Spleen (tissue), 7 donors: Measurements from ENCODE around the gene HNRNPF.

Experiments used
- POLR2A ChIP-seq, 3 donors: fragments of 450-650 bp; IDR thresholded peaks; one replicate each; pipeline ENCODE4 v1.5.1; 2017; ENCODE audit warnings: antibody characterized with exemption in 3 of 3, mild to moderate bottlenecking in 1 of 3
- POLR2AphosphoS5 ChIP-seq, 3 donors: sonication (generic); formaldehyde crosslinking; IDR thresholded peaks; one replicate each; pipeline ENCODE4 v1.5.1; 2017; ENCODE audit warnings: antibody characterized with exemption in 3 of 3
- TF ChIP-seq, protein P1 (sequence below), 11 experiments: fragments of 200-600 bp in 7 of 11; fragments of 450-650 bp in 4 of 11; sonication (generic) in 4 of 11; IDR thresholded peaks in 8 of 11; conservative IDR thresholded peaks in 3 of 11; 1 replicate in 7 of 11; 2 replicates in 4 of 11; pipeline versions ENCODE4 v1.4.0 to v1.8.0; 2016 to 2021; ENCODE audit warnings: antibody characterized with exemption in 11 of 11, inconsistent platforms in 4 of 11, mild to moderate bottlenecking in 1 of 11
- donor health status: DM: no; HTN: no; CAD: no; lungs with moderate emphysema.
- donor health status: DM: no; HTN: no; CAD: no.
- donor health status: DM: no; HTN: no; CAD: no.

DNA sequence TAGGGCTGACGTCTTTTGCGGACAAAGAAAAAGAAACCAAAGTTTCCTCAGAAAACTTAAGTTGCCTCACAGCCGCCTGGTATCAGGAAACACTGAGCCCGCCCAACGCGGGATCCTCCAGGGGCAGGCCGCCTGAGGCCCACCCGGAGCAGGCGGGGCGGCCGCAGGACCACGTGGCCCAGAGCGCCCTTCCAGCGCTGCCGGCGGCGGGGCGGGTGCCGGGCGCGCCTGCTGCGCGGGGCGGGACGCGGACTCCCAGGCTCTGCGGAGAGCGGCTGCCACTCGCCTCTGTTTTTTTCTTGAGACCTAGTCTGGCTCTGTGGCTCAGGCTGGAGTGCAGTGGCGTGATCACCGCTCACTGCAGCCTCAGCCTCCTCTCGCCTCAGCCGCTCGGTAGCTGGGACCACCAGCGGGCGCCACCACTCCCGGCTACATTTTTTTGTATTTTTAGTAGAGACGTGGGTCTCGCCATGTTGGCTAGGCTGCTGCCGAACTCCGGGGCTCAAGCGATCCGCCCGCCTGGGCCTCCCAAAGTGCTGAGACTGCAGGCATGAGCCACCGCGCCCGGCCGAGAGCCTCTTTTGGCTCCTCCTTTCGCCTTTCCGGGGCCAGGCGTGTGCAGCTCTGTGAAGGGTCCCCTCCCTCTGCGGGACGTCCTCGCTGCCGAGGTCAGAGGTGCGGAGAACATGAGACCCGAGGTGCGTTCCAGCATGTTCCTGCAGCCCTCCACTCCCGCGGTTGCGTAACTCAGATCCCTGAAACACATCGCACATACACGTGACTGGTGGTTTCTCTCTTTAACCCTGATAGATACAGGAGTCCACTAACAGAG lies 11.6 kb upstream of the HNRNPF start:
- TF ChIP-seq, protein P1, sequence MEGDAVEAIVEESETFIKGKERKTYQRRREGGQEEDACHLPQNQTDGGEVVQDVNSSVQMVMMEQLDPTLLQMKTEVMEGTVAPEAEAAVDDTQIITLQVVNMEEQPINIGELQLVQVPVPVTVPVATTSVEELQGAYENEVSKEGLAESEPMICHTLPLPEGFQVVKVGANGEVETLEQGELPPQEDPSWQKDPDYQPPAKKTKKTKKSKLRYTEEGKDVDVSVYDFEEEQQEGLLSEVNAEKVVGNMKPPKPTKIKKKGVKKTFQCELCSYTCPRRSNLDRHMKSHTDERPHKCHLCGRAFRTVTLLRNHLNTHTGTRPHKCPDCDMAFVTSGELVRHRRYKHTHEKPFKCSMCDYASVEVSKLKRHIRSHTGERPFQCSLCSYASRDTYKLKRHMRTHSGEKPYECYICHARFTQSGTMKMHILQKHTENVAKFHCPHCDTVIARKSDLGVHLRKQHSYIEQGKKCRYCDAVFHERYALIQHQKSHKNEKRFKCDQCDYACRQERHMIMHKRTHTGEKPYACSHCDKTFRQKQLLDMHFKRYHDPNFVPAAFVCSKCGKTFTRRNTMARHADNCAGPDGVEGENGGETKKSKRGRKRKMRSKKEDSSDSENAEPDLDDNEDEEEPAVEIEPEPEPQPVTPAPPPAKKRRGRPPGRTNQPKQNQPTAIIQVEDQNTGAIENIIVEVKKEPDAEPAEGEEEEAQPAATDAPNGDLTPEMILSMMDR (IDR thresholded peaks at IDR 0.05 in 8 of 11, conservative IDR thresholded peaks at IDR 0.05 in 3 of 11), result peak in 6 of 11 experiments; percentile 4 to 37 (median 16)
- TF ChIP-seq POLR2AphosphoS5 (IDR thresholded peaks at IDR 0.05), result peak; percentile 86 to 93 (median 93)
- TF ChIP-seq POLR2A (IDR thresholded peaks at IDR 0.05), result peak in 1 of 3 donors; percentile 61
